ENCODE measurements around the gene LEF1. TPM values are rescaled to one million over a fixed set of nuclear protein-coding genes. Genes with fewer than 3 reads are reported as not detected.

The LEF1 gene
- total RNA-seq, 1 experiment from 2014 or later = 0.79 TPM

DNA sequence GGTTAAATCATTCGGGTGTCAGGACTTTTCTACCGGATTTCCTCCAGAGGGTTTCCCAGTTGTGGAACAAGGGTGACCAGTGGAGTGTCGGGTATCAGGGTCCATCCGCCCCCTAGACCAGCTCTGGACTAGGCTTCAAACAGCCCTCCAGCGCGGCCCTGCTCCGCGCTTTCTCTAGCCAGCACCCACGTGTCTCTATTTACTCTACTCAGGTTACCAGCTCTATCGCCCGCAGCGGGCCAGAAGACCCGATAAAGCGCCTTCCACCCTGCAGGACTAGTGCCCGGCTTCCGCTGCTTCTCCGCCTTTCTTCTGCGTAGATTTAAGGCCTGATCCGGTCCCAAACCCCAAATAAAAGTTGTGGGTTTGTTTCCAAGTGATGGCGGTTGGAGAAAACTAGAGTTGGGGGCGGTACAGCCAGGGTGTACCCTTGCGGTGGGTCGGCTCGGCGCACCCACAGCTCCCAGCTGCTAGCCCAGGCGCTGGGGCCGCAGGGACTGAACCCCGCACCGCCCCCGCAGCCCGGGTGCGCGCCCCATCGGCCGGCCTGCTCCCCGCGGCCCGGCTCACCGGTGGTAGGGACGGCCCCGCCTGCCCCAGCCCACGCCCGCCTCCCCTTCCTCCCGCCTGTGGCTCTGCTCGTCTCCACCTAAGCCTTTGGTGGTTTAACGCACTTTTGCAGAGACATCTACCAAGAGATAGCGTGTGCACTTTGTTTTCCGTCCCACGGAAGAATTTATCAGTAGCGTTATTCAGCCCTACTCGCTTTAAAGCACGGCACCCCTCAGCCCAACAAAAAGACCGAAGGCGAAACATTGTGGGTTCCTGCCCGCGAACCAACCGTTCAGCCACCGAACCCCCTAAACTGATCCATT is 2.1 kb downstream of the LEF1 start:
- Histone ChIP-seq H3K27me3 (ENCODE audit: insufficient read depth, low read length) (peaks cover 15% of the 10 kb centered on the region), H3K9me3 (ENCODE audit: control insufficient read depth in 1 of 2, insufficient read depth in 1 of 2, low read depth in 1 of 2, low read length in 2 of 2) (no peaks in the 10 kb centered on the region), H4K20me1 (ENCODE audit: insufficient read depth) (no peaks in the 10 kb centered on the region), H3K79me2 (ENCODE audit: insufficient read depth, low read length) (no peaks in the 10 kb centered on the region), H3K4me1 (ENCODE audit: control insufficient read depth in 1 of 2, insufficient read depth in 2 of 2, low read length in 2 of 2) (no peaks in the 10 kb centered on the region), H3K27ac (ENCODE audit: low read depth, low read length) (no peak overlapping the region), H3K36me3 (ENCODE audit: control insufficient read depth in 1 of 2, insufficient read depth in 2 of 2, low read length in 2 of 2) (no peaks in the 10 kb centered on the region), H3K9me2 (ENCODE audit: insufficient read depth) (no peaks in the 10 kb centered on the region), H3K4me3 (replicated peaks in 1 of 2; ENCODE audit: low read depth in 1 of 2, low read length in 2 of 2) (no peak overlapping the region), H3K4me2 (ENCODE audit: low read length) (no peak overlapping the region), H3K9ac (ENCODE audit: low read length) (no peak overlapping the region), H2AFZ (ENCODE audit: low read depth, low read length, poor library complexity, severe bottlenecking) (no peak overlapping the region)
- BruUV-seq (replicated peaks) = no TSS peak
- ChIA-PET CTCF (no interaction called here), POLR2A (no interaction called here), RAD21 (ENCODE audit: low non-redundant PET in 1 of 2, low total read pairs in 2 of 2, uncharacterized antibody in 2 of 2, unreplicated experiment in 2 of 2) (no interaction called here)
- ATAC-seq (no peak), DNase-seq (ENCODE audit: low read depth, low spot score) (no peak)
- intact Hi-C loops (cut with micrococcal nuclease) = no loop called here
- TF ChIP-seq, protein P1, sequence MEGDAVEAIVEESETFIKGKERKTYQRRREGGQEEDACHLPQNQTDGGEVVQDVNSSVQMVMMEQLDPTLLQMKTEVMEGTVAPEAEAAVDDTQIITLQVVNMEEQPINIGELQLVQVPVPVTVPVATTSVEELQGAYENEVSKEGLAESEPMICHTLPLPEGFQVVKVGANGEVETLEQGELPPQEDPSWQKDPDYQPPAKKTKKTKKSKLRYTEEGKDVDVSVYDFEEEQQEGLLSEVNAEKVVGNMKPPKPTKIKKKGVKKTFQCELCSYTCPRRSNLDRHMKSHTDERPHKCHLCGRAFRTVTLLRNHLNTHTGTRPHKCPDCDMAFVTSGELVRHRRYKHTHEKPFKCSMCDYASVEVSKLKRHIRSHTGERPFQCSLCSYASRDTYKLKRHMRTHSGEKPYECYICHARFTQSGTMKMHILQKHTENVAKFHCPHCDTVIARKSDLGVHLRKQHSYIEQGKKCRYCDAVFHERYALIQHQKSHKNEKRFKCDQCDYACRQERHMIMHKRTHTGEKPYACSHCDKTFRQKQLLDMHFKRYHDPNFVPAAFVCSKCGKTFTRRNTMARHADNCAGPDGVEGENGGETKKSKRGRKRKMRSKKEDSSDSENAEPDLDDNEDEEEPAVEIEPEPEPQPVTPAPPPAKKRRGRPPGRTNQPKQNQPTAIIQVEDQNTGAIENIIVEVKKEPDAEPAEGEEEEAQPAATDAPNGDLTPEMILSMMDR (IDR thresholded peaks at IDR 0.05 in 2 of 3, conservative IDR thresholded peaks at IDR 0.05 in 1 of 3; ENCODE audit: borderline replicate concordance in 1 of 3, insufficient read depth in 1 of 3, low read depth in 2 of 3, low read length in 2 of 3) = no peak
- TF ChIP-seq, protein P2, sequence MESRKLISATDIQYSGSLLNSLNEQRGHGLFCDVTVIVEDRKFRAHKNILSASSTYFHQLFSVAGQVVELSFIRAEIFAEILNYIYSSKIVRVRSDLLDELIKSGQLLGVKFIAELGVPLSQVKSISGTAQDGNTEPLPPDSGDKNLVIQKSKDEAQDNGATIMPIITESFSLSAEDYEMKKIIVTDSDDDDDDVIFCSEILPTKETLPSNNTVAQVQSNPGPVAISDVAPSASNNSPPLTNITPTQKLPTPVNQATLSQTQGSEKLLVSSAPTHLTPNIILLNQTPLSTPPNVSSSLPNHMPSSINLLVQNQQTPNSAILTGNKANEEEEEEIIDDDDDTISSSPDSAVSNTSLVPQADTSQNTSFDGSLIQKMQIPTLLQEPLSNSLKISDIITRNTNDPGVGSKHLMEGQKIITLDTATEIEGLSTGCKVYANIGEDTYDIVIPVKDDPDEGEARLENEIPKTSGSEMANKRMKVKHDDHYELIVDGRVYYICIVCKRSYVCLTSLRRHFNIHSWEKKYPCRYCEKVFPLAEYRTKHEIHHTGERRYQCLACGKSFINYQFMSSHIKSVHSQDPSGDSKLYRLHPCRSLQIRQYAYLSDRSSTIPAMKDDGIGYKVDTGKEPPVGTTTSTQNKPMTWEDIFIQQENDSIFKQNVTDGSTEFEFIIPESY (IDR thresholded peaks at IDR 0.05; ENCODE audit: extremely low read depth, insufficient replicate concordance, low read length) = no peak
- no peak for TF ChIP-seq POLR2AphosphoS5 (IDR thresholded peaks at IDR 0.05; ENCODE audit: low read depth, low read length)
